ENCODE results near the gene PUM2. TPM values are rescaled to one million over a fixed set of nuclear protein-coding genes. Genes with fewer than 3 reads are reported as not detected.

Gene PUM2
- total and polyA plus RNA-seq, 2 of the 13 experiments (the other 11 are each of a cell fraction or from before 2014, with no cell fraction given) = 69.6 to 69.8 TPM

- TF ChIP-seq ZNF460 (CRISPR knock-in tag; IDR thresholded peaks at IDR 0.05; ENCODE audit: borderline replicate concordance) = no peak
- peak; percentile 65; the same call in 1 of the 2 replicates for TF ChIP-seq HNF4G (IDR thresholded peaks at IDR 0.05; ENCODE audit: borderline replicate concordance, low read depth, low read length)
- peak; percentile 76 for TF ChIP-seq HNF4G (CRISPR knock-in tag; IDR thresholded peaks at IDR 0.05; ENCODE audit: borderline replicate concordance, low read depth)
- TF ChIP-seq SOX13 (IDR thresholded peaks at IDR 0.05) = no peak; the same call in 1 of the 2 replicates
- TF ChIP-seq SOX13 (CRISPR knock-in tag; conservative IDR thresholded peaks at IDR 0.05 in 1 of 2, IDR thresholded peaks at IDR 0.05 in 1 of 2) = peak in 1 of 2 experiments; percentile 71; a peak in 2 of 4 replicates
- TF ChIP-seq TBX2 (CRISPR knock-in tag; IDR thresholded peaks at IDR 0.05; ENCODE audit: borderline replicate concordance) = peak; percentile 86
- peak; percentile 53; the same call in 1 of the 2 replicates for TF ChIP-seq FOSL2 (CRISPR knock-in tag; IDR thresholded peaks at IDR 0.05)
- TF ChIP-seq, protein P1, sequence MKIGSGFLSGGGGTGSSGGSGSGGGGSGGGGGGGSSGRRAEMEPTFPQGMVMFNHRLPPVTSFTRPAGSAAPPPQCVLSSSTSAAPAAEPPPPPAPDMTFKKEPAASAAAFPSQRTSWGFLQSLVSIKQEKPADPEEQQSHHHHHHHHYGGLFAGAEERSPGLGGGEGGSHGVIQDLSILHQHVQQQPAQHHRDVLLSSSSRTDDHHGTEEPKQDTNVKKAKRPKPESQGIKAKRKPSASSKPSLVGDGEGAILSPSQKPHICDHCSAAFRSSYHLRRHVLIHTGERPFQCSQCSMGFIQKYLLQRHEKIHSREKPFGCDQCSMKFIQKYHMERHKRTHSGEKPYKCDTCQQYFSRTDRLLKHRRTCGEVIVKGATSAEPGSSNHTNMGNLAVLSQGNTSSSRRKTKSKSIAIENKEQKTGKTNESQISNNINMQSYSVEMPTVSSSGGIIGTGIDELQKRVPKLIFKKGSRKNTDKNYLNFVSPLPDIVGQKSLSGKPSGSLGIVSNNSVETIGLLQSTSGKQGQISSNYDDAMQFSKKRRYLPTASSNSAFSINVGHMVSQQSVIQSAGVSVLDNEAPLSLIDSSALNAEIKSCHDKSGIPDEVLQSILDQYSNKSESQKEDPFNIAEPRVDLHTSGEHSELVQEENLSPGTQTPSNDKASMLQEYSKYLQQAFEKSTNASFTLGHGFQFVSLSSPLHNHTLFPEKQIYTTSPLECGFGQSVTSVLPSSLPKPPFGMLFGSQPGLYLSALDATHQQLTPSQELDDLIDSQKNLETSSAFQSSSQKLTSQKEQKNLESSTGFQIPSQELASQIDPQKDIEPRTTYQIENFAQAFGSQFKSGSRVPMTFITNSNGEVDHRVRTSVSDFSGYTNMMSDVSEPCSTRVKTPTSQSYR (CRISPR knock-in tag; IDR thresholded peaks at IDR 0.05; ENCODE audit: borderline replicate concordance) = peak; percentile 98
- peak; percentile 40 for TF ChIP-seq ASH2L (IDR thresholded peaks at IDR 0.05; ENCODE audit: insufficient read length, low read depth, low read length)
- no peak for TF ChIP-seq SRSF4 (IDR thresholded peaks at IDR 0.05; ENCODE audit: low read depth, low read length, poor library complexity, severe bottlenecking)
- TF ChIP-seq SPEN (CRISPR knock-in tag; IDR thresholded peaks at IDR 0.05; ENCODE audit: low read depth) = peak; percentile 70; the same call in 1 of the 2 replicates
- TF ChIP-seq ADNP (CRISPR knock-in tag; IDR thresholded peaks at IDR 0.05) = no peak
- TF ChIP-seq ZNF772 (CRISPR knock-in tag; IDR thresholded peaks at IDR 0.05) = peak; percentile 68; the same call in 1 of the 2 replicates
- TF ChIP-seq, protein P2, sequence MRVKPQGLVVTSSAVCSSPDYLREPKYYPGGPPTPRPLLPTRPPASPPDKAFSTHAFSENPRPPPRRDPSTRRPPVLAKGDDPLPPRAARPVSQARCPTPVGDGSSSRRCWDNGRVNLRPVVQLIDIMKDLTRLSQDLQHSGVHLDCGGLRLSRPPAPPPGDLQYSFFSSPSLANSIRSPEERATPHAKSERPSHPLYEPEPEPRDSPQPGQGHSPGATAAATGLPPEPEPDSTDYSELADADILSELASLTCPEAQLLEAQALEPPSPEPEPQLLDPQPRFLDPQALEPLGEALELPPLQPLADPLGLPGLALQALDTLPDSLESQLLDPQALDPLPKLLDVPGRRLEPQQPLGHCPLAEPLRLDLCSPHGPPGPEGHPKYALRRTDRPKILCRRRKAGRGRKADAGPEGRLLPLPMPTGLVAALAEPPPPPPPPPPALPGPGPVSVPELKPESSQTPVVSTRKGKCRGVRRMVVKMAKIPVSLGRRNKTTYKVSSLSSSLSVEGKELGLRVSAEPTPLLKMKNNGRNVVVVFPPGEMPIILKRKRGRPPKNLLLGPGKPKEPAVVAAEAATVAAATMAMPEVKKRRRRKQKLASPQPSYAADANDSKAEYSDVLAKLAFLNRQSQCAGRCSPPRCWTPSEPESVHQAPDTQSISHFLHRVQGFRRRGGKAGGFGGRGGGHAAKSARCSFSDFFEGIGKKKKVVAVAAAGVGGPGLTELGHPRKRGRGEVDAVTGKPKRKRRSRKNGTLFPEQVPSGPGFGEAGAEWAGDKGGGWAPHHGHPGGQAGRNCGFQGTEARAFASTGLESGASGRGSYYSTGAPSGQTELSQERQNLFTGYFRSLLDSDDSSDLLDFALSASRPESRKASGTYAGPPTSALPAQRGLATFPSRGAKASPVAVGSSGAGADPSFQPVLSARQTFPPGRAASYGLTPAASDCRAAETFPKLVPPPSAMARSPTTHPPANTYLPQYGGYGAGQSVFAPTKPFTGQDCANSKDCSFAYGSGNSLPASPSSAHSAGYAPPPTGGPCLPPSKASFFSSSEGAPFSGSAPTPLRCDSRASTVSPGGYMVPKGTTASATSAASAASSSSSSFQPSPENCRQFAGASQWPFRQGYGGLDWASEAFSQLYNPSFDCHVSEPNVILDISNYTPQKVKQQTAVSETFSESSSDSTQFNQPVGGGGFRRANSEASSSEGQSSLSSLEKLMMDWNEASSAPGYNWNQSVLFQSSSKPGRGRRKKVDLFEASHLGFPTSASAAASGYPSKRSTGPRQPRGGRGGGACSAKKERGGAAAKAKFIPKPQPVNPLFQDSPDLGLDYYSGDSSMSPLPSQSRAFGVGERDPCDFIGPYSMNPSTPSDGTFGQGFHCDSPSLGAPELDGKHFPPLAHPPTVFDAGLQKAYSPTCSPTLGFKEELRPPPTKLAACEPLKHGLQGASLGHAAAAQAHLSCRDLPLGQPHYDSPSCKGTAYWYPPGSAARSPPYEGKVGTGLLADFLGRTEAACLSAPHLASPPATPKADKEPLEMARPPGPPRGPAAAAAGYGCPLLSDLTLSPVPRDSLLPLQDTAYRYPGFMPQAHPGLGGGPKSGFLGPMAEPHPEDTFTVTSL (CRISPR knock-in tag; IDR thresholded peaks at IDR 0.05; ENCODE audit: borderline replicate concordance) = 0 out of 2 replicates have a peak, but pooled peaks have one; percentile 48
- TF ChIP-seq MED13 (CRISPR knock-in tag; IDR thresholded peaks at IDR 0.05) = 0 out of 2 replicates have a peak, but pooled peaks have one; percentile 23
- TF ChIP-seq, protein P3, sequence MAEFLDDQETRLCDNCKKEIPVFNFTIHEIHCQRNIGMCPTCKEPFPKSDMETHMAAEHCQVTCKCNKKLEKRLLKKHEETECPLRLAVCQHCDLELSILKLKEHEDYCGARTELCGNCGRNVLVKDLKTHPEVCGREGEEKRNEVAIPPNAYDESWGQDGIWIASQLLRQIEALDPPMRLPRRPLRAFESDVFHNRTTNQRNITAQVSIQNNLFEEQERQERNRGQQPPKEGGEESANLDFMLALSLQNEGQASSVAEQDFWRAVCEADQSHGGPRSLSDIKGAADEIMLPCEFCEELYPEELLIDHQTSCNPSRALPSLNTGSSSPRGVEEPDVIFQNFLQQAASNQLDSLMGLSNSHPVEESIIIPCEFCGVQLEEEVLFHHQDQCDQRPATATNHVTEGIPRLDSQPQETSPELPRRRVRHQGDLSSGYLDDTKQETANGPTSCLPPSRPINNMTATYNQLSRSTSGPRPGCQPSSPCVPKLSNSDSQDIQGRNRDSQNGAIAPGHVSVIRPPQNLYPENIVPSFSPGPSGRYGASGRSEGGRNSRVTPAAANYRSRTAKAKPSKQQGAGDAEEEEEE (CRISPR knock-in tag; IDR thresholded peaks at IDR 0.05; ENCODE audit: borderline replicate concordance) = peak; percentile 81; the same call in 1 of the 2 replicates
- peak; percentile 1 for TF ChIP-seq YY1 (IDR thresholded peaks at IDR 0.05; ENCODE audit: insufficient read depth, insufficient replicate concordance, low read depth, low read length)
Observed at GRCh38 chr2:20213651-20214565, 136.7 kb downstream of the PUM2 start (continued).
